ENCODE data around the gene KRTAP12-1. TPM values are rescaled to one million over a fixed set of nuclear protein-coding genes. Genes with fewer than 3 reads are reported as not detected.

The KRTAP12-1 gene
- total RNA-seq, 2 experiments from 2014 or later = not detected

Other genes starting within 250 kb of the KRTAP12-1 start
- 1 to 10 TPM; 1.0 TPM for gene LRRC3, start 226.7 kb downstream of the KRTAP12-1 start, total RNA-seq
- not detected for gene KRTAP10-1, start 142.0 kb downstream of the KRTAP12-1 start, total RNA-seq
- gene KRTAP10-2, start 130.7 kb downstream of the KRTAP12-1 start, total RNA-seq = not detected
- not detected for gene KRTAP10-3, start 123.4 kb downstream of the KRTAP12-1 start, total RNA-seq
- gene KRTAP10-4, start 108.4 kb downstream of the KRTAP12-1 start, total RNA-seq = not detected
- not detected for gene KRTAP10-5, start 101.6 kb downstream of the KRTAP12-1 start, total RNA-seq
- gene KRTAP10-6, start 89.7 kb downstream of the KRTAP12-1 start, total RNA-seq = not detected
- gene KRTAP10-7, start 81.6 kb downstream of the KRTAP12-1 start, total RNA-seq = not detected
- not detected for gene KRTAP10-8, start 70.1 kb downstream of the KRTAP12-1 start, total RNA-seq
- not detected for gene KRTAP10-9, start 55.1 kb downstream of the KRTAP12-1 start, total RNA-seq
- gene KRTAP10-10, start 44.8 kb downstream of the KRTAP12-1 start, total RNA-seq = not detected
- gene KRTAP10-11, start 35.7 kb downstream of the KRTAP12-1 start, total RNA-seq = not detected
- not detected for gene KRTAP12-4, start 27.5 kb downstream of the KRTAP12-1 start, total RNA-seq
- gene KRTAP12-3, start 24.2 kb downstream of the KRTAP12-1 start, total RNA-seq = not detected
- gene KRTAP12-2, start 15.2 kb downstream of the KRTAP12-1 start, total RNA-seq = not detected
- gene KRTAP10-12, start 15.0 kb upstream of the KRTAP12-1 start, total RNA-seq = not detected
- gene TSPEAR, start 29.4 kb upstream of the KRTAP12-1 start, total RNA-seq = not detected
- gene UBE2G2, start 119.7 kb upstream of the KRTAP12-1 start, total RNA-seq = 100 to 1,000 TPM; 119 to 121 TPM
- gene SUMO3, start 135.9 kb upstream of the KRTAP12-1 start, total RNA-seq = 10 to 100 TPM; 81.6 to 83.1 TPM
- gene PTTG1IP, start 191.5 kb upstream of the KRTAP12-1 start, total RNA-seq = 10 to 100 TPM; 42.3 to 45.3 TPM
- gene ITGB2, start 238.7 kb upstream of the KRTAP12-1 start, total RNA-seq = 100 to 1,000 TPM; 197 to 216 TPM

All from activated CD8-positive, alpha-beta memory T cell treated with anti-CD3 and anti-CD28 coated beads for 36 hours (primary cell).